Measurements from ENCODE around the gene NALCN. TPM values are rescaled to one million over a fixed set of nuclear protein-coding genes. Genes with fewer than 3 reads are reported as not detected.

The NALCN gene
- total and polyA plus RNA-seq, 2 of the 8 experiments (the other 6 are each of a cell fraction or from before 2014, with no cell fraction given), result 0.26 to 0.54 TPM

DNA sequence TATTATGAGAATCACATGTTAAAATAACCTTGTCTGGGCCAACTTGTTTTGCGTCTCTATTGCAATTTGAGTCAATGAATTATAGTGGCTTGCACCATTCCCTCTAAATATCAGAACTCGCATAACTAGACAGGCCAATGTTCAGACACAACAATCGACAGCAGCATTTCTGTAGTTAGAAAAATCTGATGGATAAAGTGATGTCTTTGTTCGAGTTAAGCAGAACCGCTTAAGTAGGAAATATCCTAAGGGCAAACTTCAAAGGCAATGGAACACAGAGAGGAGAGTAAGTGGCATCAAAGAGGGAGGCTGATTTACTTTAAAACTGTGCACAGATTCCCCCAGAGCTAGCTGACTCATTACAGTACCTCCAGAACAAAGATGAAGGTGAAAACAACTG is 333.9 kb downstream of the NALCN start (continued):
- TF ChIP-seq, protein P1, sequence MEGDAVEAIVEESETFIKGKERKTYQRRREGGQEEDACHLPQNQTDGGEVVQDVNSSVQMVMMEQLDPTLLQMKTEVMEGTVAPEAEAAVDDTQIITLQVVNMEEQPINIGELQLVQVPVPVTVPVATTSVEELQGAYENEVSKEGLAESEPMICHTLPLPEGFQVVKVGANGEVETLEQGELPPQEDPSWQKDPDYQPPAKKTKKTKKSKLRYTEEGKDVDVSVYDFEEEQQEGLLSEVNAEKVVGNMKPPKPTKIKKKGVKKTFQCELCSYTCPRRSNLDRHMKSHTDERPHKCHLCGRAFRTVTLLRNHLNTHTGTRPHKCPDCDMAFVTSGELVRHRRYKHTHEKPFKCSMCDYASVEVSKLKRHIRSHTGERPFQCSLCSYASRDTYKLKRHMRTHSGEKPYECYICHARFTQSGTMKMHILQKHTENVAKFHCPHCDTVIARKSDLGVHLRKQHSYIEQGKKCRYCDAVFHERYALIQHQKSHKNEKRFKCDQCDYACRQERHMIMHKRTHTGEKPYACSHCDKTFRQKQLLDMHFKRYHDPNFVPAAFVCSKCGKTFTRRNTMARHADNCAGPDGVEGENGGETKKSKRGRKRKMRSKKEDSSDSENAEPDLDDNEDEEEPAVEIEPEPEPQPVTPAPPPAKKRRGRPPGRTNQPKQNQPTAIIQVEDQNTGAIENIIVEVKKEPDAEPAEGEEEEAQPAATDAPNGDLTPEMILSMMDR (IDR thresholded peaks at IDR 0.05; ENCODE audit: control extremely low read depth in 1 of 3, insufficient read depth in 1 of 3, low read depth in 1 of 3, low read length in 3 of 3), result no peak
- TF ChIP-seq JUN (IDR thresholded peaks at IDR 0.05; ENCODE audit: low read depth, low read length) (no peak), YY1 (IDR thresholded peaks at IDR 0.05; ENCODE audit: low read depth, low read length) (no peak), SP2 (IDR thresholded peaks at IDR 0.05; ENCODE audit: low read length) (no peak)

All from H1 (cell line).